Common myeloid progenitor, CD34-positive (primary cell): ENCODE results near the gene UVSSA.
"Not testable (repeated sequence)": the region's sequence is repeated elsewhere in the genome, so short reads cannot be mapped to it uniquely, and the experiment has no call there.

Experiments
- CTCF ChIA-PET: fragments of 350-600 bp; sonication (Branson Sonifier 250); formaldehyde crosslinking; loops from one replicate; lab custom pipeline; 2021; ENCODE audit warnings: antibody characterized with exemption; lab: Charles Lee
- POLR2A ChIA-PET: fragments of 350-600 bp; sonication (Branson Sonifier 250); formaldehyde crosslinking; loops from one replicate; lab custom pipeline; 2021; ENCODE audit warnings: antibody characterized with exemption; lab: Charles Lee
- DNase-seq, 3 donors: peaks; one replicate each; pipeline versions ENCODE4 v3.0.0 to v3.0.0-alpha.2; 2013
- H3K27ac ChIP-seq, 2 experiments: 1 replicate in 1 of 2; 2 replicates in 1 of 2; pipeline ENCODE4 v1.7.0; 2013; ENCODE audit warnings: inconsistent platforms in 2 of 2, low read length in 2 of 2, mild to moderate bottlenecking in 2 of 2, low read depth in 1 of 2, moderate library complexity in 1 of 2; ENCODE audit not compliant: severe bottlenecking in 2 of 2, insufficient read depth in 1 of 2, poor library complexity in 1 of 2
- H3K27me3 ChIP-seq, 5 experiments: replicated peaks in 2 of 5; 1 replicate in 3 of 5; 2 replicates in 2 of 5; pipeline versions ENCODE4 v1.6.1 to v1.7.0; 2013; ENCODE audit warnings: low read length in 4 of 5, mild to moderate bottlenecking in 2 of 5, moderate library complexity in 2 of 5, inconsistent platforms in 1 of 5; ENCODE audit not compliant: insufficient read depth in 5 of 5, control insufficient read depth in 4 of 5
- H3K36me3 ChIP-seq, 4 experiments: 1 replicate in 2 of 4; 2 replicates in 2 of 4; pipeline versions ENCODE4 v1.6.1 to v1.7.0; 2013; ENCODE audit warnings: low read length in 3 of 4, control low read depth in 1 of 4, mild to moderate bottlenecking in 1 of 4; ENCODE audit not compliant: control insufficient read depth in 4 of 4, insufficient read depth in 4 of 4
- H3K4me1 ChIP-seq, 4 experiments: 1 replicate in 3 of 4; 2 replicates in 1 of 4; pipeline versions ENCODE4 v1.6.1 to v1.7.1; 2013; ENCODE audit warnings: low read length in 3 of 4, mild to moderate bottlenecking in 3 of 4, control low read depth in 1 of 4, inconsistent platforms in 1 of 4, moderate library complexity in 1 of 4; ENCODE audit not compliant: control insufficient read depth in 4 of 4, insufficient read depth in 4 of 4; ENCODE audit errors: control extremely low read depth in 1 of 4
- H3K4me3 ChIP-seq, 7 experiments: 1 replicate in 4 of 7; 2 replicates in 3 of 7; pipeline versions ENCODE4 v1.5.1 to v1.7.0; 2013; ENCODE audit warnings: mild to moderate bottlenecking in 7 of 7, low read length in 6 of 7, moderate library complexity in 6 of 7, inconsistent platforms in 2 of 7, low read depth in 2 of 7, control low read depth in 1 of 7; ENCODE audit not compliant: insufficient read depth in 4 of 7, control insufficient read depth in 1 of 7; ENCODE audit errors: extremely low read depth in 1 of 7
- H3K9me3 ChIP-seq, 5 experiments: 1 replicate in 4 of 5; 2 replicates in 1 of 5; pipeline versions ENCODE4 v1.6.1 to v1.7.1; 2013; ENCODE audit warnings: low read length in 4 of 5, mild to moderate bottlenecking in 2 of 5, inconsistent platforms in 1 of 5, low read depth in 1 of 5, moderate library complexity in 1 of 5; ENCODE audit not compliant: control insufficient read depth in 4 of 5, insufficient read depth in 2 of 5; ENCODE audit errors: control extremely low read depth in 1 of 5
- WGBS: methylation state at CpG from one replicate; pipeline ENCODE4 v1.1.5; 2013; ENCODE audit not compliant: insufficient coverage; 5-methylcytosine and 5-hydroxymethylcytosine counted together

Gene UVSSA

GRCh38 chr4:1324443-1325175 is 22.4 kb upstream of the UVSSA start:
- H3K36me3 ChIP-seq: peaks cover 0 to 82% (median 53%) of the 10 kb centered on the region in 4 experiments
- CTCF ChIA-PET, H3K27ac ChIP-seq, H3K4me3 ChIP-seq, H3K27me3 ChIP-seq, H3K9me3 ChIP-seq, POLR2A ChIA-PET, DNase-seq, H3K4me1 ChIP-seq: not testable (repeated sequence)
- 98% methylated on average over 20 of the region's 20 CpGs for WGBS

GRCh38 chr4:1325176-1325480 is 21.9 kb upstream of the UVSSA start:
- no peaks in the 10 kb centered on the region for H3K4me1 ChIP-seq
- H3K4me3 ChIP-seq: no peak overlapping the region
- H3K36me3 ChIP-seq: peaks cover 0 to 80% (median 56%) of the 10 kb centered on the region in 4 experiments
- ChIA-PET CTCF (no interaction called here), POLR2A (no interaction called here)
- WGBS: 94% methylated on average over 10 of the region's 11 CpGs
- H3K27me3 ChIP-seq: no peaks in the 10 kb centered on the region
- H3K9me3 ChIP-seq: no peaks in the 10 kb centered on the region
- DNase-seq: no peak
- H3K27ac ChIP-seq: no peak overlapping the region

- Histone ChIP-seq H3K36me3 (peaks cover 0 to 83% (median 57%) of the 10 kb centered on the region in 4 experiments), H3K4me3 (no peak overlapping the region), H3K27me3 (no peaks in the 10 kb centered on the region), H3K4me1 (no peaks in the 10 kb centered on the region), H3K27ac (no peak overlapping the region), H3K9me3 (no peaks in the 10 kb centered on the region)
- whole genome bisulfite sequencing: 95% methylated on average over 28 of the region's 35 CpGs
- no peak for DNase-seq
- CTCF ChIA-PET: no interaction called here
- POLR2A ChIA-PET: no interaction called here
These were observed 21.1 kb upstream of the UVSSA start for GRCh38 chr4:1325681-1326635.

- ChIA-PET CTCF (interaction anchor here (0.7 to 1.3 kb wide), 2 partner anchors 9 to 286 kb away, joined by 3 read pairs; no protein-coding TSS in a partner anchor), POLR2A (no interaction called here)
- no peaks in the 10 kb centered on the region for H3K27me3 ChIP-seq
- H3K9me3 ChIP-seq: no peaks in the 10 kb centered on the region
- H3K4me1 ChIP-seq: no peaks in the 10 kb centered on the region
- no peak for DNase-seq
- no peak overlapping the region for H3K27ac ChIP-seq
- no peak overlapping the region for H3K4me3 ChIP-seq
- peaks cover 0 to 86% (median 56%) of the 10 kb centered on the region in 4 experiments for H3K36me3 ChIP-seq
- 98% methylated on average over 30 of the region's 30 CpGs for WGBS
These were observed 20.1 kb upstream of the UVSSA start for GRCh38 chr4:1326751-1327525.

GRCh38 chr4:1327526-1328266 is 19.3 kb upstream of the UVSSA start:
- CTCF ChIA-PET: interaction anchor here (0.7 to 1.8 kb wide), 3 partner anchors 9 to 286 kb away, joined by 3 to 4 read pairs (median 3); no protein-coding TSS in a partner anchor
- no peaks in the 10 kb centered on the region for H3K9me3 ChIP-seq
- H3K27me3 ChIP-seq: no peaks in the 10 kb centered on the region
- POLR2A ChIA-PET: no interaction called here
- DNase-seq: no peak
- H3K4me3 ChIP-seq: no peak overlapping the region
- H3K4me1 ChIP-seq: no peaks in the 10 kb centered on the region
- WGBS: 97% methylated on average over 33 of the region's 33 CpGs
- no peak overlapping the region for H3K27ac ChIP-seq
- peaks cover 0 to 80% (median 52%) of the 10 kb centered on the region in 4 experiments for H3K36me3 ChIP-seq

- ChIA-PET CTCF (interaction anchor here (1.8 kb wide), 1 partner anchor 24 kb away, joined by 4 read pairs; no protein-coding TSS in a partner anchor), POLR2A (no interaction called here)
- no peak for DNase-seq
- Histone ChIP-seq H3K4me1 (no peaks in the 10 kb centered on the region), H3K4me3 (no peak overlapping the region), H3K9me3 (no peaks in the 10 kb centered on the region), H3K36me3 (peaks cover 0 to 78% (median 51%) of the 10 kb centered on the region in 4 experiments), H3K27ac (no peak overlapping the region), H3K27me3 (no peaks in the 10 kb centered on the region)
- WGBS: 98% methylated on average over 47 of the region's 51 CpGs
These were observed 18.5 kb upstream of the UVSSA start for GRCh38 chr4:1328267-1329155.
